ENCODE measurements around the gene CREB3L2.
"Not testable (repeated sequence)": the region's sequence is repeated elsewhere in the genome, so short reads cannot be mapped to it uniquely, and the experiment has no call there.

- TF ChIP-seq CTCF (IDR thresholded peaks at IDR 0.05; ENCODE audit: insufficient read depth, low read length); POLR2AphosphoS5 (IDR thresholded peaks at IDR 0.05; ENCODE audit: low read depth): not testable (repeated sequence)
Observed at GRCh38 chr7:137968339-137968738, 33.5 kb downstream of the CREB3L2 start.

All from HL-60 (cell line).